Measurements from ENCODE around the gene ZNF83.
"Not testable (repeated sequence)": the region's sequence is repeated elsewhere in the genome, so short reads cannot be mapped to it uniquely, and the experiment has no call there.

The ZNF83 gene

GRCh38 chr19:52626915-52627314 lies 11.2 kb downstream of the ZNF83 start:
- in situ Hi-C loops (cut with MboI; ENCODE audit: low pct_unique_long_range_greater_than_20kb, low sequenced_read_pairs, unreplicated experiment): no loop called here
- DNase-seq (ENCODE audit: low spot score): no peak
- no peak for TF ChIP-seq CTCF (IDR thresholded peaks at IDR 0.05; ENCODE audit: extremely low read depth, insufficient read depth, missing control alignments)

DNA sequence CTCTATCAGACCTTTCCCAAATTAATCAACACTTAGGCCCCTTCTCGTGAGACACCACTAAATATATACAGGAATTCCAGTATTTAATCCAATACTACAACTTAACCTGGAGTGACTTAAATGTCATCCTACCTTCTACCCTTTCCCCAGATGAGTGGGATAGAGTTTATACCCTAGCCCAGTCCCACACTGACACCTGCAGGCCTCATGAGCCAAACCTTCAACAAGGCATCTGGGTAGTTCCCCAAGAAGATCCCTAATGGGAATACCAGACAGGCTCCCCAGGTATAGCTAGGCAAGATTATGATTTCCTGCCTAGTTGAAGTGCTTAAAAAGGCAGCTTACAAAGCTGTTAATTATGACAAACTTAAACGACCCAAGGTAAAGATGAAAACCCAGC lies 15.9 kb downstream of the ZNF83 start:
- in situ Hi-C loops (cut with MboI; ENCODE audit: low pct_unique_long_range_greater_than_20kb, low sequenced_read_pairs, unreplicated experiment): no loop called here
- no peak for DNase-seq (ENCODE audit: low spot score)
- peak; percentile 9 for TF ChIP-seq CTCF (IDR thresholded peaks at IDR 0.05; ENCODE audit: extremely low read depth, insufficient read depth, missing control alignments)

GRCh38 chr19:52621376-52621775 lies 16.8 kb downstream of the ZNF83 start:
- TF ChIP-seq CTCF (IDR thresholded peaks at IDR 0.05; ENCODE audit: extremely low read depth, insufficient read depth, missing control alignments): no peak
- in situ Hi-C loops (cut with MboI; ENCODE audit: low pct_unique_long_range_greater_than_20kb, low sequenced_read_pairs, unreplicated experiment): no loop called here
- DNase-seq (ENCODE audit: low spot score): no peak

GRCh38 chr19:52613299-52613906 lies 24.8 kb downstream of the ZNF83 start:
- DNase-seq (ENCODE audit: low spot score): no peak
- TF ChIP-seq CTCF (IDR thresholded peaks at IDR 0.05; ENCODE audit: extremely low read depth, insufficient read depth, missing control alignments): no peak
- in situ Hi-C loops (cut with MboI; ENCODE audit: low pct_unique_long_range_greater_than_20kb, low sequenced_read_pairs, unreplicated experiment): no loop called here

- no peak for DNase-seq (ENCODE audit: low spot score)
- TF ChIP-seq CTCF (IDR thresholded peaks at IDR 0.05; ENCODE audit: extremely low read depth, insufficient read depth, missing control alignments): no peak
- in situ Hi-C loops (cut with MboI; ENCODE audit: low pct_unique_long_range_greater_than_20kb, low sequenced_read_pairs, unreplicated experiment): no loop called here
Observed at GRCh38 chr19:52603558-52604207, 34.5 kb downstream of the ZNF83 start.

GRCh38 chr19:52602941-52603340 lies 35.2 kb downstream of the ZNF83 start:
- in situ Hi-C loops (cut with MboI; ENCODE audit: low pct_unique_long_range_greater_than_20kb, low sequenced_read_pairs, unreplicated experiment): no loop called here
- no peak for TF ChIP-seq CTCF (IDR thresholded peaks at IDR 0.05; ENCODE audit: extremely low read depth, insufficient read depth, missing control alignments)
- DNase-seq (ENCODE audit: low spot score): no peak

- DNase-seq (ENCODE audit: low spot score): not testable (repeated sequence)
Observed at GRCh38 chr19:52601974-52602366, 36.2 kb downstream of the ZNF83 start.

More at GRCh38 chr19:52601974-52602366, 36.2 kb downstream of the ZNF83 start:
- in situ Hi-C loops (cut with MboI; ENCODE audit: low pct_unique_long_range_greater_than_20kb, low sequenced_read_pairs, unreplicated experiment): not testable (repeated sequence)

Measured in GM13977 (cell line).